ENCODE measurements around the gene ASH1L.

The ASH1L gene

GRCh38 chr1:155308493-155309422 lies 253.8 kb downstream of the ASH1L start, which contains the start of gene FDPS:
Gene FDPS (plus strand): TSS chr1:155308866. CDS start chr1:155309790, 924 bp downstream.
- Histone ChIP-seq H3K4me1 (ENCODE audit: insufficient read depth, insufficient read length) (peaks cover 8% of the 10 kb centered on the region), H3K9me3 (ENCODE audit: insufficient read depth, low read length) (no peaks in the 10 kb centered on the region), H3K9ac (ENCODE audit: insufficient read length, low read depth) (peak within 1 kb of the TSS; percentile 99), H3K27me3 (ENCODE audit: insufficient read depth, insufficient read length) (no peaks in the 10 kb centered on the region), H3K36me3 (ENCODE audit: insufficient read depth, insufficient read length, low read length) (peaks cover 41% of the 10 kb centered on the region), H3K4me3 (ENCODE audit: insufficient read length, low read depth) (peak within 1 kb of the TSS; percentile 99)
- TF ChIP-seq YY1 (IDR thresholded peaks at IDR 0.05; ENCODE audit: insufficient read depth, insufficient read length) (peak; percentile 3), ZNF274 (IDR thresholded peaks at IDR 0.05; ENCODE audit: low read depth, low read length) (no peak)
- peak; percentile 100 for DNase-seq (ENCODE audit: low read depth, low spot score)

GRCh38 chr1:155307247-155307740 lies 255.3 kb downstream of the ASH1L start:
- H3K36me3 ChIP-seq (ENCODE audit: insufficient read depth, insufficient read length, low read length) = peaks cover 27% of the 10 kb centered on the region
- DNase-seq (ENCODE audit: low read depth, low spot score) = peak; percentile 51
- no peak for TF ChIP-seq ZNF274 (IDR thresholded peaks at IDR 0.05; ENCODE audit: low read depth, low read length)
- no peak for TF ChIP-seq YY1 (IDR thresholded peaks at IDR 0.05; ENCODE audit: insufficient read depth, insufficient read length)
- no peak for TF ChIP-seq SUZ12 (IDR thresholded peaks at IDR 0.05; ENCODE audit: extremely low read depth, insufficient read depth, insufficient read length)
- H3K4me1 ChIP-seq (ENCODE audit: insufficient read depth, insufficient read length) = peaks cover 8% of the 10 kb centered on the region
- peak overlapping the region; percentile 66 for H3K9ac ChIP-seq (ENCODE audit: insufficient read length, low read depth)
- H3K27me3 ChIP-seq (ENCODE audit: insufficient read depth, insufficient read length) = no peaks in the 10 kb centered on the region
- no peaks in the 10 kb centered on the region for H3K9me3 ChIP-seq (ENCODE audit: insufficient read depth, low read length)
- H3K4me3 ChIP-seq (ENCODE audit: insufficient read length, low read depth) = no peak overlapping the region

- H3K27me3 ChIP-seq (ENCODE audit: insufficient read depth, insufficient read length) = no peaks in the 10 kb centered on the region
- H3K4me1 ChIP-seq (ENCODE audit: insufficient read depth, insufficient read length) = peaks cover 10% of the 10 kb centered on the region
- no peak for DNase-seq (ENCODE audit: low read depth, low spot score)
- no peak for TF ChIP-seq SUZ12 (IDR thresholded peaks at IDR 0.05; ENCODE audit: extremely low read depth, insufficient read depth, insufficient read length)
- TF ChIP-seq YY1 (IDR thresholded peaks at IDR 0.05; ENCODE audit: insufficient read depth, insufficient read length) = no peak
- no peak for TF ChIP-seq ZNF274 (IDR thresholded peaks at IDR 0.05; ENCODE audit: low read depth, low read length)
- no peak overlapping the region for H3K4me3 ChIP-seq (ENCODE audit: insufficient read length, low read depth)
- peak overlapping the region; percentile 22 for H3K9ac ChIP-seq (ENCODE audit: insufficient read length, low read depth)
- peaks cover 15% of the 10 kb centered on the region for H3K36me3 ChIP-seq (ENCODE audit: insufficient read depth, insufficient read length, low read length)
- no peaks in the 10 kb centered on the region for H3K9me3 ChIP-seq (ENCODE audit: insufficient read depth, low read length)
Observed at GRCh38 chr1:155305881-155306391, 256.7 kb downstream of the ASH1L start.

- Histone ChIP-seq H3K9me3 (ENCODE audit: insufficient read depth, low read length) (no peaks in the 10 kb centered on the region), H3K36me3 (ENCODE audit: insufficient read depth, insufficient read length, low read length) (peaks cover 1% of the 10 kb centered on the region), H3K9ac (ENCODE audit: insufficient read length, low read depth) (no peak overlapping the region), H3K4me3 (ENCODE audit: insufficient read length, low read depth) (no peak overlapping the region), H3K4me1 (ENCODE audit: insufficient read depth, insufficient read length) (peaks cover 7% of the 10 kb centered on the region), H3K27me3 (ENCODE audit: insufficient read depth, insufficient read length) (no peaks in the 10 kb centered on the region)
- DNase-seq (ENCODE audit: low read depth, low spot score) = no peak
- TF ChIP-seq SUZ12 (IDR thresholded peaks at IDR 0.05; ENCODE audit: extremely low read depth, insufficient read depth, insufficient read length) (no peak), ZNF274 (IDR thresholded peaks at IDR 0.05; ENCODE audit: low read depth, low read length) (no peak), YY1 (IDR thresholded peaks at IDR 0.05; ENCODE audit: insufficient read depth, insufficient read length) (no peak)
Observed at GRCh38 chr1:155304558-155305063, 258.0 kb downstream of the ASH1L start.

- TF ChIP-seq ZNF274 (IDR thresholded peaks at IDR 0.05; ENCODE audit: low read depth, low read length) = no peak
- TF ChIP-seq SUZ12 (IDR thresholded peaks at IDR 0.05; ENCODE audit: extremely low read depth, insufficient read depth, insufficient read length) = no peak
- no peak for TF ChIP-seq YY1 (IDR thresholded peaks at IDR 0.05; ENCODE audit: insufficient read depth, insufficient read length)
- no peak for DNase-seq (ENCODE audit: low read depth, low spot score)
- H3K4me3 ChIP-seq (ENCODE audit: insufficient read length, low read depth) = no peak within 1 kb of the TSS
- H3K4me1 ChIP-seq (ENCODE audit: insufficient read depth, insufficient read length) = peaks cover 5% of the 10 kb centered on the region
- H3K9ac ChIP-seq (ENCODE audit: insufficient read length, low read depth) = no peak within 1 kb of the TSS
- no peaks in the 10 kb centered on the region for H3K9me3 ChIP-seq (ENCODE audit: insufficient read depth, low read length)
- H3K36me3 ChIP-seq (ENCODE audit: insufficient read depth, insufficient read length, low read length) = no peaks in the 10 kb centered on the region
- H3K27me3 ChIP-seq (ENCODE audit: insufficient read depth, insufficient read length) = peaks cover 3% of the 10 kb centered on the region
Observed at GRCh38 chr1:155301342-155301841, 261.2 kb downstream of the ASH1L start, which contains the start of gene PKLR. Gene PKLR (minus strand): TSS chr1:155301438. CDS start chr1:155301395, 43 bp downstream.

- Histone ChIP-seq H3K4me3 (ENCODE audit: insufficient read length, low read depth) (no peak overlapping the region), H3K9ac (ENCODE audit: insufficient read length, low read depth) (no peak overlapping the region), H3K27me3 (ENCODE audit: insufficient read depth, insufficient read length) (peaks cover 9% of the 10 kb centered on the region), H3K36me3 (ENCODE audit: insufficient read depth, insufficient read length, low read length) (no peaks in the 10 kb centered on the region), H3K9me3 (ENCODE audit: insufficient read depth, low read length) (no peaks in the 10 kb centered on the region), H3K4me1 (ENCODE audit: insufficient read depth, insufficient read length) (peaks cover 5% of the 10 kb centered on the region)
- TF ChIP-seq YY1 (IDR thresholded peaks at IDR 0.05; ENCODE audit: insufficient read depth, insufficient read length) (no peak), SUZ12 (IDR thresholded peaks at IDR 0.05; ENCODE audit: extremely low read depth, insufficient read depth, insufficient read length) (no peak), ZNF274 (IDR thresholded peaks at IDR 0.05; ENCODE audit: low read depth, low read length) (no peak)
- DNase-seq (ENCODE audit: low read depth, low spot score) = no peak
Observed at GRCh38 chr1:155300553-155301329, 261.9 kb downstream of the ASH1L start.
